Measurements from ENCODE around the gene RBM12.

RBM12 gene

GRCh38 chr20:35603695-35604448 is 60.8 kb downstream of the RBM12 start:
- no peaks in the 10 kb centered on the region for H3K4me1 ChIP-seq (ENCODE audit: insufficient read depth, low read length)
- H3K4me3 ChIP-seq (ENCODE audit: low read depth in 1 of 2, low read length in 2 of 2): no peak overlapping the region
- no peaks in the 10 kb centered on the region for H3K9me3 ChIP-seq (ENCODE audit: insufficient read depth, low read length, severe bottlenecking)
- no peaks in the 10 kb centered on the region for H4K20me1 ChIP-seq (ENCODE audit: insufficient read depth, low read length)
- no peak overlapping the region for H3K27ac ChIP-seq (ENCODE audit: low read length)
- H3K79me2 ChIP-seq (ENCODE audit: insufficient read depth, low read length): no peaks in the 10 kb centered on the region
- H3K4me2 ChIP-seq (ENCODE audit: insufficient read depth, low read length): no peak overlapping the region
- ATAC-seq (ENCODE audit: insufficient read depth, low read depth) (no peak), DNase-seq (no peak)
- H3K9ac ChIP-seq (ENCODE audit: low read depth, low read length): no peak overlapping the region
- no peaks in the 10 kb centered on the region for H3K27me3 ChIP-seq (ENCODE audit: insufficient read depth, low read length, poor library complexity)
- no peak overlapping the region for H2AFZ ChIP-seq (ENCODE audit: low read depth, low read length)
- H3K36me3 ChIP-seq (ENCODE audit: insufficient read depth, low read length): no peaks in the 10 kb centered on the region
- no peak for TF ChIP-seq EZH2 (IDR thresholded peaks at IDR 0.05; ENCODE audit: borderline replicate concordance, low read depth, low read length, severe bottlenecking)
- TF ChIP-seq, protein P1, sequence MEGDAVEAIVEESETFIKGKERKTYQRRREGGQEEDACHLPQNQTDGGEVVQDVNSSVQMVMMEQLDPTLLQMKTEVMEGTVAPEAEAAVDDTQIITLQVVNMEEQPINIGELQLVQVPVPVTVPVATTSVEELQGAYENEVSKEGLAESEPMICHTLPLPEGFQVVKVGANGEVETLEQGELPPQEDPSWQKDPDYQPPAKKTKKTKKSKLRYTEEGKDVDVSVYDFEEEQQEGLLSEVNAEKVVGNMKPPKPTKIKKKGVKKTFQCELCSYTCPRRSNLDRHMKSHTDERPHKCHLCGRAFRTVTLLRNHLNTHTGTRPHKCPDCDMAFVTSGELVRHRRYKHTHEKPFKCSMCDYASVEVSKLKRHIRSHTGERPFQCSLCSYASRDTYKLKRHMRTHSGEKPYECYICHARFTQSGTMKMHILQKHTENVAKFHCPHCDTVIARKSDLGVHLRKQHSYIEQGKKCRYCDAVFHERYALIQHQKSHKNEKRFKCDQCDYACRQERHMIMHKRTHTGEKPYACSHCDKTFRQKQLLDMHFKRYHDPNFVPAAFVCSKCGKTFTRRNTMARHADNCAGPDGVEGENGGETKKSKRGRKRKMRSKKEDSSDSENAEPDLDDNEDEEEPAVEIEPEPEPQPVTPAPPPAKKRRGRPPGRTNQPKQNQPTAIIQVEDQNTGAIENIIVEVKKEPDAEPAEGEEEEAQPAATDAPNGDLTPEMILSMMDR (IDR thresholded peaks at IDR 0.05; ENCODE audit: borderline replicate concordance, extremely low read depth, low read length, poor library complexity, severe bottlenecking): no peak

GRCh38 chr20:35602851-35603495 is 61.7 kb downstream of the RBM12 start:
- DNase-seq (no peak), ATAC-seq (ENCODE audit: insufficient read depth, low read depth) (no peak)
- H3K9me3 ChIP-seq (ENCODE audit: insufficient read depth, low read length, severe bottlenecking): no peaks in the 10 kb centered on the region
- H4K20me1 ChIP-seq (ENCODE audit: insufficient read depth, low read length): no peaks in the 10 kb centered on the region; the same call in 1 of the 2 replicates
- H2AFZ ChIP-seq (ENCODE audit: low read depth, low read length): no peak overlapping the region
- no peaks in the 10 kb centered on the region for H3K79me2 ChIP-seq (ENCODE audit: insufficient read depth, low read length)
- no peak overlapping the region for H3K4me3 ChIP-seq (ENCODE audit: low read depth in 1 of 2, low read length in 2 of 2)
- H3K4me2 ChIP-seq (ENCODE audit: insufficient read depth, low read length): no peak overlapping the region
- no peak for TF ChIP-seq EZH2 (IDR thresholded peaks at IDR 0.05; ENCODE audit: borderline replicate concordance, low read depth, low read length, severe bottlenecking)
- TF ChIP-seq, protein P1 (IDR thresholded peaks at IDR 0.05; ENCODE audit: borderline replicate concordance, extremely low read depth, low read length, poor library complexity, severe bottlenecking): no peak
- no peaks in the 10 kb centered on the region for H3K4me1 ChIP-seq (ENCODE audit: insufficient read depth, low read length)
- no peak overlapping the region for H3K27ac ChIP-seq (ENCODE audit: low read length)
- no peaks in the 10 kb centered on the region for H3K36me3 ChIP-seq (ENCODE audit: insufficient read depth, low read length)
- no peaks in the 10 kb centered on the region for H3K27me3 ChIP-seq (ENCODE audit: insufficient read depth, low read length, poor library complexity)
- H3K9ac ChIP-seq (ENCODE audit: low read depth, low read length): no peak overlapping the region

- Histone ChIP-seq H3K4me1 (ENCODE audit: insufficient read depth, low read length) (no peaks in the 10 kb centered on the region), H3K27me3 (ENCODE audit: insufficient read depth, low read length, poor library complexity) (no peaks in the 10 kb centered on the region), H3K9ac (ENCODE audit: low read depth, low read length) (no peak overlapping the region), H3K36me3 (ENCODE audit: insufficient read depth, low read length) (no peaks in the 10 kb centered on the region), H3K79me2 (ENCODE audit: insufficient read depth, low read length) (no peaks in the 10 kb centered on the region), H3K4me3 (ENCODE audit: low read depth in 1 of 2, low read length in 2 of 2) (no peak overlapping the region), H3K27ac (ENCODE audit: low read length) (no peak overlapping the region), H3K9me3 (ENCODE audit: insufficient read depth, low read length, severe bottlenecking) (no peaks in the 10 kb centered on the region), H3K4me2 (ENCODE audit: insufficient read depth, low read length) (no peak overlapping the region), H2AFZ (ENCODE audit: low read depth, low read length) (no peak overlapping the region), H4K20me1 (ENCODE audit: insufficient read depth, low read length) (no peaks in the 10 kb centered on the region; the same call in 1 of the 2 replicates)
- ATAC-seq (ENCODE audit: insufficient read depth, low read depth) (no peak), DNase-seq (no peak)
- TF ChIP-seq, protein P1 (IDR thresholded peaks at IDR 0.05; ENCODE audit: borderline replicate concordance, extremely low read depth, low read length, poor library complexity, severe bottlenecking): no peak
- TF ChIP-seq EZH2 (IDR thresholded peaks at IDR 0.05; ENCODE audit: borderline replicate concordance, low read depth, low read length, severe bottlenecking): no peak
These were observed 62.7 kb downstream of the RBM12 start for GRCh38 chr20:35601990-35602389.
